ENCODE results near the gene OR52N4. TPM values are rescaled to one million over a fixed set of nuclear protein-coding genes. Genes with fewer than 3 reads are reported as not detected.

OR52N4 gene
- total RNA-seq, 1 donor from 2014 or later = not detected

GRCh38 chr11:5719703-5720495 lies 34.1 kb upstream of the OR52N4 start:
- H3K4me3 Mint-ChIP-seq (ENCODE audit: unreplicated experiment) = peak overlapping the region; percentile 54
- H3K27me3 Mint-ChIP-seq (ENCODE audit: unreplicated experiment) = peaks cover 1% of the 10 kb centered on the region
- DNase-seq (ENCODE audit: low spot score) = no peak
- TF ChIP-seq CTCF (IDR thresholded peaks at IDR 0.05; ENCODE audit: unreplicated experiment) = no peak
- H3K9me3 Mint-ChIP-seq (ENCODE audit: unreplicated experiment) = no peaks in the 10 kb centered on the region
- H3K27ac Mint-ChIP-seq (ENCODE audit: unreplicated experiment) = no peak overlapping the region
- H3K4me1 Mint-ChIP-seq (ENCODE audit: unreplicated experiment) = peaks cover 4% of the 10 kb centered on the region
- peaks cover 35% of the 10 kb centered on the region for H3K36me3 Mint-ChIP-seq (ENCODE audit: low read depth, unreplicated experiment)

DNA sequence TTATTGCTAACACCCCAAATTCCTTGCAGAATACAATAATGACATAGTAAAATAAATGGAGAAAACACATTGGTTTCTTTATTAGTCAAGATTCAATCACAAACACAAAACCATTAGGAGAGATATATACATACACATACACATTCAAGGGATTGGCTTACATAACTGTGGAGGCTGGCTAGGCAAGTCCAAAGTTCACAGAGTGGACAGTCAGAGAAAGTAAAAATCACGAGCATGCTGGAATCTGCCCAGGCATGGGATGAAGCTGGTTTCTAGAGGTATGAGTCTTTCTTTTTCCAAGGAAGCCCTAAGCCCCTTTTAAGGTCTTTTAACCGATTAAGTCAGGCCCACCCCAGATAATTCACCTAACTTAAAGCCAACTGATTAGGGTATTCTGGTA lies 31.4 kb upstream of the OR52N4 start:
- Mint-ChIP-seq H3K9me3 (ENCODE audit: unreplicated experiment) (no peaks in the 10 kb centered on the region), H3K4me3 (ENCODE audit: unreplicated experiment) (no peak overlapping the region), H3K27me3 (ENCODE audit: unreplicated experiment) (peaks cover 6% of the 10 kb centered on the region), H3K36me3 (ENCODE audit: low read depth, unreplicated experiment) (peaks cover 35% of the 10 kb centered on the region), H3K4me1 (ENCODE audit: unreplicated experiment) (peaks cover 7% of the 10 kb centered on the region), H3K27ac (ENCODE audit: unreplicated experiment) (no peak overlapping the region)
- no peak for DNase-seq (ENCODE audit: low spot score)
- no peak for TF ChIP-seq CTCF (IDR thresholded peaks at IDR 0.05; ENCODE audit: unreplicated experiment)

GRCh38 chr11:5726351-5726750 lies 27.7 kb upstream of the OR52N4 start:
- peaks cover 4% of the 10 kb centered on the region for H3K27me3 Mint-ChIP-seq (ENCODE audit: unreplicated experiment)

DNA sequence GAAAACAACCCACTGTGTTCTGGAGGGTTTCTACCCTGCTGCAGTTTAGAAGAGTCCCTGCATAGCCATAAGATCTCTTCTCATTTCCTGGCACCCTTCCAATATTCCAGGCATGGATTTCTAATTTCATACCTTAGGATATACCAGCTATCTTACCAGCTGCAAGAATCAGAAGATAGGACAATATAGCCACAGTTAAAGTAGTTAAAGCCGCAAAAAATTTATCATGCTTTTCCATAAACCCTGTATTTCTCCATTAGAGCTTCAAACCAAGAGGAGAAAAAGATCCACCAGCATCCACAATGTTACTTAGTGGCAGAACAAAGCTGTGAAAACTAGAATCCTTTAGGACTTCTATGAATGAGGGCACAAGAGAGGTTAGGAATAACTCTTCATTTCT lies 26.4 kb upstream of the OR52N4 start:
- Mint-ChIP-seq H3K27ac (ENCODE audit: unreplicated experiment) (no peak overlapping the region), H3K27me3 (ENCODE audit: unreplicated experiment) (peaks cover 7% of the 10 kb centered on the region), H3K36me3 (ENCODE audit: low read depth, unreplicated experiment) (peaks cover 6% of the 10 kb centered on the region), H3K9me3 (ENCODE audit: unreplicated experiment) (no peaks in the 10 kb centered on the region), H3K4me3 (ENCODE audit: unreplicated experiment) (no peak overlapping the region), H3K4me1 (ENCODE audit: unreplicated experiment) (peaks cover 7% of the 10 kb centered on the region)
- no peak for DNase-seq (ENCODE audit: low spot score)
- TF ChIP-seq CTCF (IDR thresholded peaks at IDR 0.05; ENCODE audit: unreplicated experiment) = no peak

More at GRCh38 chr11:5726351-5726750, 27.7 kb upstream of the OR52N4 start:
- H3K36me3 Mint-ChIP-seq (ENCODE audit: low read depth, unreplicated experiment) = peaks cover 14% of the 10 kb centered on the region
- TF ChIP-seq CTCF (IDR thresholded peaks at IDR 0.05; ENCODE audit: unreplicated experiment) = no peak
- H3K9me3 Mint-ChIP-seq (ENCODE audit: unreplicated experiment) = no peaks in the 10 kb centered on the region
- no peak for DNase-seq (ENCODE audit: low spot score)
- no peak overlapping the region for H3K27ac Mint-ChIP-seq (ENCODE audit: unreplicated experiment)
- H3K4me3 Mint-ChIP-seq (ENCODE audit: unreplicated experiment) = no peak overlapping the region
- peaks cover 7% of the 10 kb centered on the region for H3K4me1 Mint-ChIP-seq (ENCODE audit: unreplicated experiment)

- H3K4me1 Mint-ChIP-seq (ENCODE audit: unreplicated experiment) = peaks cover 23% of the 10 kb centered on the region
- DNase-seq (ENCODE audit: low spot score) = no peak
- no peak within 1 kb of the TSS for H3K27ac Mint-ChIP-seq (ENCODE audit: unreplicated experiment)
- no peak within 1 kb of the TSS for H3K4me3 Mint-ChIP-seq (ENCODE audit: unreplicated experiment)
- peaks cover 2% of the 10 kb centered on the region for H3K27me3 Mint-ChIP-seq (ENCODE audit: unreplicated experiment)
- H3K36me3 Mint-ChIP-seq (ENCODE audit: low read depth, unreplicated experiment) = peaks cover 5% of the 10 kb centered on the region
- no peaks in the 10 kb centered on the region for H3K9me3 Mint-ChIP-seq (ENCODE audit: unreplicated experiment)
- TF ChIP-seq CTCF (IDR thresholded peaks at IDR 0.05; ENCODE audit: unreplicated experiment) = no peak
Measured at GRCh38 chr11:5736396-5736795, 17.6 kb upstream of the OR52N4 start, which contains the start of gene OR56B1. Gene OR56B1 (plus strand): TSS chr11:5736448. CDS start chr11:5736517, 69 bp downstream.
